Endothelial cell of umbilical vein (primary cell): ENCODE measurements around the gene MYLK. TPM values are rescaled to one million over a fixed set of nuclear protein-coding genes. Genes with fewer than 3 reads are reported as not detected.

Source experiments
- BruUV-seq: library from RNA; stranded (reverse); fragments of 400-500 nt; replicated peaks from 2 replicates; lab custom pipeline; 2021; lab: Mats Ljungman, UMichigan
- CTCF ChIA-PET: fragments of 300-600, 350-600 bp; sonication (Branson Sonifier 250); formaldehyde crosslinking; loops from one replicate; lab custom pipeline; 2021; ENCODE audit warnings: antibody characterized with exemption, inconsistent platforms; lab: Charles Lee
- POLR2A ChIA-PET: fragments of 300-600, 350-600 bp; sonication (Branson Sonifier 250); formaldehyde crosslinking; loops from one replicate; lab custom pipeline; 2021; ENCODE audit warnings: antibody characterized with exemption, inconsistent platforms; lab: Charles Lee
- DNase-seq: peaks from one replicate; pipeline ENCODE4 v3.0.0-alpha.2; 2011; ENCODE audit warnings: low read depth, low spot score
- FAIRE-seq: peaks from 2 replicates; lab custom pipeline; 2011; peaks lifted over from hg19 to GRCh38; lab: Jason Lieb, UNC
- H2AFZ ChIP-seq: 2 replicates; pipeline ENCODE4 v1.6.0; 2012; ENCODE audit warnings: low read depth, low read length, control low read depth, inconsistent platforms
- H3K27ac ChIP-seq: 2 replicates; pipeline ENCODE4 v1.5.1; 2011; ENCODE audit warnings: low read depth, mild to moderate bottlenecking, control low read depth, low read length, moderate library complexity; ENCODE audit not compliant: insufficient read depth
- H3K27me3 ChIP-seq, 2 experiments: 2 replicates each; pipeline versions ENCODE4 v1.6.0 to v1.6.1; 2011; ENCODE audit warnings: low read length in 2 of 2, mixed read lengths in 1 of 2; ENCODE audit not compliant: control insufficient read depth in 2 of 2, insufficient read depth in 2 of 2
- H3K36me3 ChIP-seq, 2 experiments: 2 replicates in 1 of 2; 3 replicates in 1 of 2; pipeline ENCODE4 v1.5.1; 2011; ENCODE audit warnings: low read length in 2 of 2, mild to moderate bottlenecking in 1 of 2, moderate library complexity in 1 of 2; ENCODE audit not compliant: control insufficient read depth in 2 of 2, insufficient read depth in 2 of 2; ENCODE audit errors: extremely low read depth in 1 of 2
- H3K4me1 ChIP-seq: 3 replicates; pipeline ENCODE4 v1.5.1; 2011; ENCODE audit warnings: mild to moderate bottlenecking, low read length; ENCODE audit not compliant: control insufficient read depth, insufficient read depth; ENCODE audit errors: extremely low read depth
- H3K4me2 ChIP-seq: 2 replicates; pipeline ENCODE4 v1.6.1; 2011; ENCODE audit warnings: low read length, control low read depth, mixed read lengths; ENCODE audit not compliant: insufficient read depth
- H3K4me3 ChIP-seq, 3 experiments: fragments of 200-600 bp in 1 of 3; sonication (generic), shearing (Covaris generic) in 1 of 3; replicated peaks in 1 of 3; 2 replicates each; pipeline ENCODE4 v1.5.1; 2011 to 2016; ENCODE audit warnings: control low read depth in 3 of 3, low read length in 3 of 3, mild to moderate bottlenecking in 2 of 3, inconsistent platforms in 1 of 3, low read depth in 1 of 3, moderate library complexity in 1 of 3; ENCODE audit not compliant: insufficient read depth in 1 of 3
- H3K79me2 ChIP-seq: 2 replicates; pipeline ENCODE4 v1.6.0; 2012; ENCODE audit warnings: low read length, inconsistent platforms; ENCODE audit not compliant: control insufficient read depth, insufficient read depth
- H3K9ac ChIP-seq: replicated peaks from 2 replicates; pipeline ENCODE3; 2011; ENCODE audit warnings: low read length, control low read depth; ENCODE audit not compliant: insufficient read depth; ENCODE audit errors: extremely low read depth
- H3K9me1 ChIP-seq: replicated peaks from 3 replicates; pipeline ENCODE4 v1.6.0; 2011; ENCODE audit warnings: mild to moderate bottlenecking, low read length; ENCODE audit not compliant: control insufficient read depth, insufficient read depth; ENCODE audit errors: extremely low read depth
- H3K9me3 ChIP-seq: replicated peaks from 2 replicates; pipeline ENCODE4 v1.5.1; 2012; ENCODE audit warnings: low read length, inconsistent platforms; ENCODE audit not compliant: control insufficient read depth, insufficient read depth
- H4K20me1 ChIP-seq: replicated peaks from 2 replicates; pipeline ENCODE3; 2011; ENCODE audit warnings: mild to moderate bottlenecking, low read length; ENCODE audit not compliant: control insufficient read depth, insufficient read depth; ENCODE audit errors: extremely low read depth
- EZH2 ChIP-seq: IDR thresholded peaks from 2 replicates; pipeline ENCODE4 v1.6.1; 2012; ENCODE audit warnings: borderline replicate concordance, low read depth, mild to moderate bottlenecking, moderate library complexity, low read length, inconsistent platforms; ENCODE audit not compliant: severe bottlenecking
- FOS ChIP-seq: IDR thresholded peaks from 2 replicates; pipeline ENCODE4 v1.6.1; 2011; ENCODE audit warnings: mild to moderate bottlenecking, low read length, moderate library complexity, borderline replicate concordance; ENCODE audit not compliant: insufficient read depth
- GATA2 ChIP-seq: IDR thresholded peaks from 2 replicates; pipeline ENCODE4 v1.7.0; 2011; ENCODE audit warnings: low read depth, mild to moderate bottlenecking, moderate library complexity, mixed read lengths, low read length; ENCODE audit not compliant: insufficient read length, insufficient read depth
- JUN ChIP-seq: IDR thresholded peaks from 2 replicates; pipeline ENCODE4 v1.6.1; 2011; ENCODE audit warnings: borderline replicate concordance, low read depth; ENCODE audit not compliant: insufficient read length, insufficient read depth
- MYC ChIP-seq: IDR thresholded peaks from one replicate; pipeline ENCODE4 v1.6.1; 2011; ENCODE audit warnings: mild to moderate bottlenecking, low read depth, low read length
- POLR2A ChIP-seq: IDR thresholded peaks from 2 replicates; pipeline ENCODE4 v1.6.1; 2012; ENCODE audit warnings: low read depth, mild to moderate bottlenecking, control low read depth, low read length
- POLR2AphosphoS5 ChIP-seq: IDR thresholded peaks from 2 replicates; pipeline ENCODE4 v1.6.1; 2012; ENCODE audit warnings: low read depth, mild to moderate bottlenecking, control low read depth, low read length, moderate library complexity; ENCODE audit not compliant: insufficient read depth
- dilution Hi-C: fragments of 300-500 bp; cut with MboI; formaldehyde crosslinking; loops from one replicate; pipeline ENCODE4 v1.15.0; 2019; ENCODE audit warnings: low sequenced_read_pairs; ENCODE audit not compliant: extremely low pct_ligation_motif_present
- intact Hi-C: fragments of 100-400 bp; cut with micrococcal nuclease; formaldehyde crosslinking; loops from one replicate; pipeline ENCODE4 v1.10.0; 2022
- polyA plus RNA-seq, 4 experiments: library from polyadenylated mRNA; depleted of rRNA in 3 of 4; stranded (reverse) in 3 of 4; unstranded in 1 of 4; fragments of >200 nt; gene quantifications; 2 replicates each; pipeline versions ENCODE4 v1.2.1 to v1.2.3, GENCODE V29; 2011 to 2012; ENCODE audit warnings: missing spikeins in 1 of 4
- total RNA-seq: library from RNA; stranded (reverse); gene quantifications from 2 replicates; pipeline ENCODE4 v1.2.3, GENCODE V29; 2021
- TF ChIP-seq, protein P1 (sequence below), 2 donors: IDR thresholded peaks; 1 replicate in 1 of 2; 2 replicates in 1 of 2; pipeline ENCODE4 v1.5.1; 2011; ENCODE audit warnings: low read length in 2 of 2, mild to moderate bottlenecking in 2 of 2, moderate library complexity in 2 of 2, control low read depth in 1 of 2, inconsistent platforms in 1 of 2, low read depth in 1 of 2; ENCODE audit not compliant: insufficient read depth in 1 of 2; ENCODE audit errors: extremely low read depth in 1 of 2
- TF ChIP-seq, protein P2 (sequence below): IDR thresholded peaks from 2 replicates; pipeline ENCODE4 v1.6.1; 2011; ENCODE audit not compliant: insufficient read depth, insufficient read length

The MYLK gene
- total and polyA plus RNA-seq, 2 donors (not counting 3 experiments of a cell fraction or from before 2014, with no cell fraction given) = 10.0 to 22.2 TPM

DNA sequence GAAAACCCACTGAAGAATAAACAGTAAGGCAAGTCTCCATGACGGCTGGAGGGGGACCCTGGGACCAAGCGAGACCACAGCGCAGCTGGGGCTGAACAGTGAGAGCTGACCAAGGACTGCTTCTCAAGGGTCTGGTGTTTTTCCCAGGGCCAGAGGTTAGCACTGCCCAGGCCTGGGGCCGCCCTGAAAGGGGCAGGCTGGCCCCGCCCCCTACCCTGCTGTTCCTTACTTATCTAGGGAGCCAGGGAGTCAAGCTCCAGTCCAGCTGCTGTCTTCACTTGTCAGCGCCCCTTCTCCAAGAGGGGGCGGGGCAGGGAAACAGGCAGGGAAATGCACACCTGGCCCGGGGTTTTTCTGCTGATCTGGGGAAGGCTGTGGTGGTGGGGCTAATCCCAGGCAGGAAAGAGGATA is 247.7 kb downstream of the MYLK start:
- Histone ChIP-seq H4K20me1 (no peaks in the 10 kb centered on the region), H3K4me3 (no peak overlapping the region), H2AFZ (no peak overlapping the region), H3K9ac (no peak overlapping the region), H3K27ac (no peak overlapping the region), H3K4me2 (no peak overlapping the region), H3K9me3 (no peaks in the 10 kb centered on the region), H3K4me1 (no peaks in the 10 kb centered on the region), H3K36me3 (no peaks in the 10 kb centered on the region), H3K27me3 (no peaks in the 10 kb centered on the region), H3K79me2 (no peaks in the 10 kb centered on the region), H3K9me1 (no peaks in the 10 kb centered on the region)
- intact Hi-C loops = no loop called here
- DNase-seq (no peak), FAIRE-seq (no peak)
- BruUV-seq = no TSS peak
- no peak for TF ChIP-seq JUN
- TF ChIP-seq POLR2AphosphoS5 = no peak
- TF ChIP-seq, protein P1, sequence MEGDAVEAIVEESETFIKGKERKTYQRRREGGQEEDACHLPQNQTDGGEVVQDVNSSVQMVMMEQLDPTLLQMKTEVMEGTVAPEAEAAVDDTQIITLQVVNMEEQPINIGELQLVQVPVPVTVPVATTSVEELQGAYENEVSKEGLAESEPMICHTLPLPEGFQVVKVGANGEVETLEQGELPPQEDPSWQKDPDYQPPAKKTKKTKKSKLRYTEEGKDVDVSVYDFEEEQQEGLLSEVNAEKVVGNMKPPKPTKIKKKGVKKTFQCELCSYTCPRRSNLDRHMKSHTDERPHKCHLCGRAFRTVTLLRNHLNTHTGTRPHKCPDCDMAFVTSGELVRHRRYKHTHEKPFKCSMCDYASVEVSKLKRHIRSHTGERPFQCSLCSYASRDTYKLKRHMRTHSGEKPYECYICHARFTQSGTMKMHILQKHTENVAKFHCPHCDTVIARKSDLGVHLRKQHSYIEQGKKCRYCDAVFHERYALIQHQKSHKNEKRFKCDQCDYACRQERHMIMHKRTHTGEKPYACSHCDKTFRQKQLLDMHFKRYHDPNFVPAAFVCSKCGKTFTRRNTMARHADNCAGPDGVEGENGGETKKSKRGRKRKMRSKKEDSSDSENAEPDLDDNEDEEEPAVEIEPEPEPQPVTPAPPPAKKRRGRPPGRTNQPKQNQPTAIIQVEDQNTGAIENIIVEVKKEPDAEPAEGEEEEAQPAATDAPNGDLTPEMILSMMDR (IDR thresholded peaks at IDR 0.05; ENCODE audit: extremely low read depth in 1 of 2, insufficient read depth in 1 of 2, low read depth in 1 of 2, low read length in 2 of 2) = no peak
- no peak for TF ChIP-seq GATA2
- TF ChIP-seq, protein P2, sequence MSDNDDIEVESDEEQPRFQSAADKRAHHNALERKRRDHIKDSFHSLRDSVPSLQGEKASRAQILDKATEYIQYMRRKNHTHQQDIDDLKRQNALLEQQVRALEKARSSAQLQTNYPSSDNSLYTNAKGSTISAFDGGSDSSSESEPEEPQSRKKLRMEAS = no peak
- TF ChIP-seq MYC = no peak
- TF ChIP-seq FOS = no peak
- no peak for TF ChIP-seq POLR2A
- no peak for TF ChIP-seq EZH2
- CTCF ChIA-PET = no interaction called here
- dilution Hi-C loops = no loop called here
- POLR2A ChIA-PET = no interaction called here
